ENCODE data around the gene BICD2.

BICD2 gene

DNA sequence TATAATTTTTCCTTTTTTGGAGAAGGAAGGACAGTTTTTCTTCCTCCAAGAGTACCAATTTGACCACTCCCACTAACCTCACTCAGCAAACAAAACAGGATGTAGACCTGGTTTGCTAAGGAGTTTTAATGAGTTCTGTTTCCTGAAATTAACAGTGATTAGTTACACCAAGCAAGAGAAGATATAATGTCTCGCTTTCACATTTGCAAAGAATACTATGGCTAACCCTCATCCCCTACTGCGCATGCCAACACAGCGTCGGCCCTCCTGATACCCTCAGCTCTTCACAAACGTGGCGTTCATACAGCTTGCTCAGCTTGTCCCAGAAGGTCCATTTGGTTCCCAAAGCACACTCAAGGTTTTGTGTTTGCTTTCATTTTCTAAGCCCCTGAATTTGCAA lies 52.8 kb downstream of the BICD2 start:
- no peak for DNase-seq

DNA sequence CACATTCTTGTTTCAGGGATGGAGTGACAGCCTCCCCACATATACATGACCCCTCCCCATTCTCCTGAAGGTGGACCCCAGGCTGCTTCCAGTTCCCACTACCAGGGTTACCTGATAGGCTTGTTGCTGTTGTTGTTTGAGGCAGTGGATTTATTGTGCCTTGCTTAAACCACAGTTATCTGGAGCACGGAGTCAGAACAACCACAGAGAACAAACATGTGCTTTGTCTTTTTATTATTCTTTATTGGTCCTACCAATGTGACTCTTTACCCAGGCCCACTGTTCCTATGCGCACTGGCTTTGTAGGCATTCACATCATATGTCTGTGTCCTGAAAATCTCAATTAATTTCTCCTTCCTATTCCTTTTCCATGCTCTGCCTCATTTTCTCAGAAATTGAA lies 53.5 kb downstream of the BICD2 start:
- DNase-seq: no peak

DNA sequence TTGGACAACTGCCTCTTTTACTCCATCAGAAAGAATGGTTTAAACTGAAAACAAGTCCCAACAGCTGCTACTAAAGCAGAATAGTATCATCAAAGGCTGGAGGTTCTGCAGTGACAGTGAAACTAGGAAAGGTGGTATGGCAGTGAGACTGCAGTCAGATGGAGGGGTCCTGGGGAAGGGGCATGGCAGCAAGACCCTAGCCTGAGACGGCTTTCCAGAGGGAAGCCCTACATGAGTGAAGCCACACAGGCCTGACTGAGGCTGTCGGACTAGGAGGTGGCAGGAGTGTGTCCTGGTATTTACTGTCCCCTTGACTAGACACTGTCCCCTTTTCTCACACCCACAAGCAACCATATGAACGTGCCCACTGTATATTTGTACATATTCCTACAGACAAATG lies 54.3 kb downstream of the BICD2 start:
- DNase-seq: no peak

DNA sequence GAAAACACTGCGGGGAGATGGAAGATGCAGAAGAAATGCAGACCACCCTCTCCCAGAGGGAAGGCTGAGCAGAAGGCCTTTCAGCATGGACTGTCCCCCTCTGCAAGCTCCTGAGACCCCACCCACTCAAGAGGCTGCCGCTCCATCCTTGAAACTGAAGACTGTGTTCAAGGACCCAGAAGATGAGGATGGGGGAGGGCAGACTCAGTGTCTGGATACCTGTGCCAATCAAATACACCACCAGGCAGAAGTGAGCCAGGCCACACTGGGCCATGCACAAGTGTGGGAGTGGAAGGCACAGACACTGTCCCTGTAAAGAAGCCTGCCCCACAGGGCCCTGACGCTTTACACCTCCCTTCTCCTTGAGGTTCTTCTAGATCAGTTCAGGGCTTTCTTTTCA lies 54.7 kb downstream of the BICD2 start:
- no peak for DNase-seq

DNA sequence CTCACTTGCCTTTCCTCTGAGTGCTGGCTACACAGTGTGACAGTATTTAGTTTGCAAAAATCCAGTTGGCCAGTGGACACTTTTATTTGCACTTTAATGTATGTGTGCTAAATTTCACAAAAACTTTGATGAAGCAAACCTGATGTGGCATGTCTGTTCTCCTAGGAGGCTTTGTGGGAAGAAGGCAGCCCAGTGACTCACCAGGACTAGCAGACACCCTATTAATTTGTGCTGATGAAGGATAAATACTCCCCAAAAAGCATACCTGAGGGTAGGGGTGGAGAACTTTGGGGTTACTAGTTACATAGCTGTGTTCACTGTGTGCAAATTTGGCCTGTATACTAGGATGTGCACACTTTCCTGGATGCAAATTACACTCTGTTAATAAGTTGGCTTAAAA lies 55.4 kb downstream of the BICD2 start:
- DNase-seq: no peak

DNA sequence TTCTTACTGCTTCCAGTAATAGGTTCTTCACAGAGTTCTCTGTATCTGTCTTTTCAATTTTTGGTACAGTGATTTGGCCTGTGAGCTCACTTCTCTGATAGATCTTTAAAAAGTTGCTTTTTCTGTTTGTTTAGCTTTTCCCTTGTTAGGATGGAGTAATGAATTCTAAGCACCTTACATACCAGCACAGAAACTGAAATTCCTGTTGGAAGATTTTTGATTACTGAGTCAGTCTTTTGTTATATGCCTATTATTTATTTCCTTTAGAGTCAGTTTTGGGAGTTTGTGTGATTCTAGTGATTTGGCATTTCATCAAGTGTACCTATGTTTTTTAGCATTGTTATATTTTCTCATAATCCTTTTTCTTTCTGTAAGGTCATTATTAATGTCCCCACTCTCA lies 57.1 kb downstream of the BICD2 start:
- no peak for DNase-seq

DNA sequence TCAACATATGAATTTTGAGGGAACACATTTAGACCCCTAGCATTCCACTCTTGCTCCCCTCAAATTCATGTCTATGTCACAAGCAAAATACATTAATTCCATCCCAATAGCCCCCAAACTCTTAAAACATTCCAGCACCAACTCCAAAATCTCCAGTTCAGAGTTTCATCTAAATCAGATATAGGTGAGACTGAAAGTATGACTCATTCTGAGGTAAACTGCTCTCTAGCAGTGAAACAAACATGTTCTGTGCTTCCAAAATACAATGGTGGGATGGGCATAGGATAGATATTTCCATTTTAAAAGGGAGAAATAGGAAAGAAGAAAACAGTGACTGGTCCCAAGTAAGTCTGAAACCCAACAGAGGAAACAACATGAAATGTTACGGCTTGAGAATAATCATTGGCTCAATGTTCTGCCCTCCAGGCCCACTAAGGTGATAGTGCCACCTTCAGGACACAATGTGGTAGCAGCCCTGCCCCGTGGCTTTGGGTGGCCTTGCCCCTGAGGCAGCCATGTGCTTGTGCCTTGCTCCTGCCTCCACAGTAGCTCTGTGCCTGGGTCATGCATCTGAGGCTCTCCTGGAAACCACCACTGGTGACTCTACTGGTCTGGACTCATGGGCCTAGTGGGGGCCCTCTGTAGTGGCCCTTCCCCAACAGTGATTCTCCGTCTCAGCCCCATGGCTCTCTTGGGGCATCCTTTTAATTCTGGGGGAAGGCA lies 58.3 kb downstream of the BICD2 start:
- no peak for DNase-seq

DNA sequence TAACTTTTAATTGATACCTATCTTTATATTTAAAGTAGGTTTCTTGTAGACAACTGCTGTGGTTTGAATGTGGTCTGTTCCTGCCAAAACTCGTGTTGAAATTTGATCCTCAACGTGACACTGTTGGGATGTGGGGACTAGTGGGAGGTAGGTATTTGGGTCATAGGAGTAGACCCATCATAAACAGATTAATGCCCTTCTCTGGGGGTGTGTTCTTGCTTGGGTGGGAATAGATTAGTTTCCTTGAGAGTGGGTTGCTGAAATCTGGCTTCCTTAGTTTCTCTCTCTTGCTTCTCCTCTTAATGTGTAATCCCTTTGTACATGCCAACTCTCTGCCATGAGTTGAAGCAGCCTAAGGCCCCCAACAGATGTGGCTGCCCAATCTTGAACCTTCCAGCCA lies 60.1 kb downstream of the BICD2 start:
- DNase-seq: no peak

DNA sequence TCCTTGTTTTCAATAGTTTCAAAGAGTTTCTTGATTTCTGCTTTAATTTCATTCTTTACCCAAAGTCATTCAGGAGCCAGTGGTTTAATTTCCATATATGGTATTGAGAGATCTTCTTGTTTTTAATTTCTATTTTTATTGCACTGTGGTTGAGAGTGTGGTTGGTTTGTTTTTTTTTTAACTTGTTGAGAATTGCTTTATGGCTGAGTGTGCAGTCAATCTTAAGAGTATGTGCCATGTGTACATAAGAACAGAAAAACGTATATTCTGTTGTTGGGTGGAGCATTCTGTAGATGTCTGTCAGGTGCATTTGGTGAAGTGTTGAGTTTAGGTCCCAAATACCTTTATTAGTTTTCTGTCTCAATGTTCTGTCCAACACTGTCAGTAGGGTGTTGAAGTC lies 68.0 kb downstream of the BICD2 start:
- no peak for DNase-seq

DNA sequence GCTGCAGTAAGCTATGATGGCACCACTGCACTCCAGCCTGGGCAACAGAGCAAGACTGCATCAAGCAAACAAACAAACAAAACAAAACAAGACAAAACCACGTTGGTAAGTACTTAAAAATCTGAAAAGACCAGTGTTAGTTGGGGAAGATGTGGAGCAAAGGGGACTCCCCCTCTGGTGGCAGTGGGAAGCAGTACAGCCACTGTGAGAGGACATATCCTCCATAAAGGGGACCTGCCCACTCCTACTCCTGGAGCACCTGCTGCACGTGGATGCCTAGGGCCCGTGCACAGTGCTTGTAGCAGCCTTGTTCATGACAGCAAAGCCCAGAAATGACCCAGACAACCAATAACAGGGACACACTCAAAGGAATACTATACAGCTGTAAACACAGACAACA lies 77.7 kb downstream of the BICD2 start:
- no peak for DNase-seq

DNA sequence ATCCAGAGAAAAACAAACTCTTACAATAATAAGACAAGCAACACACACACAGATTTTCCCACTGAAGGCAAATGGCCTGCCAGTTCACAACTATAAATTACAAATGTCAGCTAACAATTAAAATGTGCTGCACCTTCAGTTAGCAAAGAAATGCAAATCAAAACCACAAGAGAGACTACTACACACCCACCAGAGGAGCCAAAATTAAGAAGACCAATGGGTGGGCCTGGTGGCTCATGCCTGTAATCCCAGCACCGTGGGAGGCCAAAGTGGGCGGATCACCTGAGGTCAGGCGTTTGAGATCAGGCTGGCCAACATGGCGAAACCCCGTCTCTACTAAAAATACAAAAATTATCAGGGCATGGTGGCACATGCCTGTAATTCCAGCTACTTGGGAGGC lies 79.6 kb downstream of the BICD2 start:
- no peak for DNase-seq

DNA sequence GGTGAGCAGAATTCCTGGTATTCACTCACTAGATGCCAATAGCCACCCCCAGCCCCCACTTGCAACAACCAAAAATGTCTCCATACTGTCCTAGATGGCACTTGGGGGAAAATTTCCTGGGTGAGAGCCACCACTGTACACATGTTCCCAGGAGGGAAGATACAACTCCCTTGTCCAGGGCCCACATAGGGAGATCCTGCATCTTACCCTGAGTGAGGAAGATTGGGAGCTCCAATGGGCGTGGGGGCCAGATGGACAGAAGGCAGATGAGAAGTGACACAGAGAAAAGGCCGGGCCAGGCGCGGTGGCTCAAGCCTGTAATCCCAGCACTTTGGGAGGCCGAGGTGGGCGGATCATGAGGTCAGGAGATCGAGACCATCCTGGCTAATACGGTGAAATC lies 82.4 kb downstream of the BICD2 start:
- no peak for DNase-seq

DNA sequence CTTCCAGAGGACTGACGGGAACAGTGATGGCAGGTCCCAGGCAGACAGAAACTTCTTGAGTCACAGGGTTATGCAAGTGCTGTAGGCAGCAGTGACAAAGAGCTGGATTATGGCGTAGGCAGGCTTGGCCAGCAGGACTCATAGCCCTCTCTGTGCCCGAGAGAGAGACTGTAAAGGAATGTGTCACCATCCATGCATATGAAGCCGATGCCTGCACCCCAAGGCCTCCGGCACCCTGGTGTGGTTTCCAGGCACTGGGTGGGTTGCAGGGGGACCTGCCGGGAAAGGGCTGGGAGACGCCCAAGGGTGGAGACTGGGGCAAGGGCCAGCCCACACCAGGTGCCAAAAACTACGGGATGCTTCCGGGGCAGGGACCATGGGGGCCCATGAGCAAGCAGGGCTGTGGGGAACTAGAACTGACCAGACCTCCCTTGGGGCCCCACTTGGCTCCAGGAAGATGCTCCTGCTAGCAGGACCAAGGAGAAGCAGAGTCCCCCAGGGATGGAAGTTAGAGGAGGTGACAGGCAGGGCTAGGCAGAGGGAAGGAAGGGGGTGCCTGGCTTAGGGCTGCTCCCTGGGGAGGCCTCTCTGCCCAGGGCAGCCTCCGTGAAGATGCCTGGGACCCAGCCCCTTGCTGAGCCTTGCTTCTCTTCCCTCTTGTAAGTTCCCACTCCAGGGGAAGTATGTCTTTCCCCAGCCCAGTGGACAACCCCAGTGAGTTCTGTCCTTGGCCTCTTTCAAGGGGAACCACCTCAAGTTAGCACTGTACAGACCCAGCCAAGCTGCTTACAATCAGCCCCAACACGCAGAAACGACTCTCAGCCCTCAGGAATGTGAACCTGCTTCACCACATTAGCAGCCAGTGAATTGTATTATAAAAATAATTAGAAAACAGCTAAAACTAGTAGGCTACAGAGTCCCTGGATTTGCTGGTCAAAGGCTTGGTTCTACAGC lies 84.2 kb downstream of the BICD2 start:
- no peak for DNase-seq

DNA sequence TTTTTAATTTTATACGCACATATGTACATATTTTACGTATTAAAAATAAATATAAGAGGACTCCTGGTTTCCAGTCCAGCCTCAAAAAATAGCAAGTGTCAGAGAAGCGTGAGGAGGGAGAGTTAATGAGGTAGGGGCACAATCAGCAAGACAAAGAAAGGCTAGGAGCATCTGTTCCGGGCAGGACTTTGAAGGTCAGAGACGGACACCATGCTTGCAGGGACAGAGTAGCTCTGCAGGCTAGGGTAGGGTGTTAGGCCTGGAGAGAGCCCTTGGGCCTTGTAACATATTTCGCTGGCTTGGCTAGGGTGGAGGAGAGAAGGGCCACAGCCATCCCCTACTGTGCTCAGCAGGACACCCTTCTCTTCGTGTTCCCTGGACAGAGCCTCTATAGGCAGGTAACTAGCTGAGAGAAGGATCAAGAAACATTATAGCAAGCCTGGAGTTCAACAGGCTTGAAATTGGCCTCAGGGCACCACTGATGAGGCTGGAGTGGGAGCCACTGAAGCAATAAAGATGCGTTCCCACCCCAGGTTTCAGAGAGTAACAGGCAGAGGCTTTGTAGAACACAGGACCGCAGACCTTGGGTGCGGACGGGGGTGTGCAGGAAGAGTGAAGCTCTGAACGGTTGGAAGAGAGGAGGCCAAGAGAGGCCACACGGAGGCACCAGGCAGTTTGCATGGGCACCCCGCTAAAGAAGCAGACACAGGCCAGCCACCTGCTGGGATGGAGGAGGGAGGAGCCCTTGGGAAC lies 85.0 kb downstream of the BICD2 start:
- DNase-seq: no peak

DNA sequence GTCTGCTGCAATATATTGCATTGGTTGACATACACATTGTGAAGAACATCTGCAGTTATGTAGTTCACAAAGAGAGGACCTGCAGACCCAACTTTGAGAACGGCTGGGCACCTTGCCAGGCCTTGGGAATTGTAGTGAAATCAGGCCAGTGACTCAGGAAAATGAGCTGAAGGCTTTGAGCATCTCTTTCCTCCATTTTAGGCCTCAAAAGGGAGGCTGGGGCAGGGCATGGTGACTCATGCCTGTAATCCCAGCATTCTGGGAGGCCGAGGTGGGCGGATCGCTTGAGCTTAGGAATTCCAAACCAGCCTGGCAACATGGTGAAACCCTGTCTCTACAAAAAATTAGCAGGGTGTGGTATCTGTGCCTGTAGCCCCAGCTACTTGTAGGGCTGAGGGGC lies 93.3 kb downstream of the BICD2 start:
- no peak for DNase-seq

DNA sequence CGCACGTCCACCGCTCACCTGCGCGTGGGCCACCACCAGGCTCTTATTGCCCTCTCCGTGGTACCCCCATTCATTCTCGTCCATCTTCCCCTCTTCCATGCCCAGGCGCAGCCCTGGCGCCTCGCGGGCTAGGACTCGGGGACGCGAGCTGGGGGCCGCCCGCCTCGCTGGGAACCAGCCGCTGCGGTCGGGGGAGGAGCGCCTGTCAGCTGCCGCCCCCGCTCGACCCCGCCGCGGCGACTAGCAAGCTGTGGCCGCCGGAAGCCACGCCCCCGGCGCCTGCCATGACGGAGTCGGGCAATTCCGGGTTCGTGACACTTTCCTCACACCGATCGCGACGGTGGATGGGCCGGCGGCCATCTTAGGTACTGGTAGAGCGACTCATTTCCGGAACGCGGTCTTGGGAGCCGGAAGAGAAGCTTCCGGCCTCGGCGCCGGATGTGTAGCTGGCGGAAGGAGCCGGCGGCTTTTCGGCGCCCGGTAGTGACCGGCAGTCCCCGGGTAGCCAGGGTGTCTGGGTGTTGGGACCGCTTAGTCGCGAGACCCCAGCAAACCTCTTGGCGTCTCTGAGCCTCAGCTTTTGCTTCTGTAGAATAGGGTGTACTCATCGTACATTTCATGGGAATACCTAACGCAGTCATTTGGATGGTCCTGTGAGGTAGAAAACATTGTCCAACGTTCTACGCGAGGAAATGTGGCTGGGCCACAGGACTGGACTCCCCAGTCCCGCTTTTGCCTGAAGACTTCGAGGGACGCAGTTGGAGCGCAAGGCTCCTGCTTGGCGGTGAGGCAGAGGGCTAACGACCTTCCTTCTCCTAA lies 94.5 kb downstream of the BICD2 start, which contains the start of gene IPPK:
Gene IPPK (minus strand): TSS at position 242 of the 819 bp plus-strand sequence. CDS start 143 bp downstream, at position 99.
- peak; percentile 94 for DNase-seq

DNA sequence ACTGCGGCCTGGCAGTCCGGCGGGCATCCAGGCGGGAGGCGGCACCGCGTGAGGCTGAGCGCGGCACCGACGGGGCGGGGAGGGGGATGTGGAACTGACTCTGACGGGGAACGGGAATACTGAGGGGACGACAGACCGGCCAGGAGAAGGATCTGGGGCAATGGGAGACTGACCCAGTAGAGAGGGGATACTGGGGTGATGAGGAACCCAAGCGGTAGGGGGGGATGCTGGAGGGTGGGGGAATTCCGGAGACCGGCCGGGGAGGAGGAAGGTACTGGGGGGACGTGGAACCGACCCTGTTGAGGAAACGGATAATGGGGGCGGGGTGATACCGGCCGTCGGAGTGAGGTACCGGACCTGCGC lies 95.1 kb downstream of the BICD2 start:
- no peak for DNase-seq

DNA sequence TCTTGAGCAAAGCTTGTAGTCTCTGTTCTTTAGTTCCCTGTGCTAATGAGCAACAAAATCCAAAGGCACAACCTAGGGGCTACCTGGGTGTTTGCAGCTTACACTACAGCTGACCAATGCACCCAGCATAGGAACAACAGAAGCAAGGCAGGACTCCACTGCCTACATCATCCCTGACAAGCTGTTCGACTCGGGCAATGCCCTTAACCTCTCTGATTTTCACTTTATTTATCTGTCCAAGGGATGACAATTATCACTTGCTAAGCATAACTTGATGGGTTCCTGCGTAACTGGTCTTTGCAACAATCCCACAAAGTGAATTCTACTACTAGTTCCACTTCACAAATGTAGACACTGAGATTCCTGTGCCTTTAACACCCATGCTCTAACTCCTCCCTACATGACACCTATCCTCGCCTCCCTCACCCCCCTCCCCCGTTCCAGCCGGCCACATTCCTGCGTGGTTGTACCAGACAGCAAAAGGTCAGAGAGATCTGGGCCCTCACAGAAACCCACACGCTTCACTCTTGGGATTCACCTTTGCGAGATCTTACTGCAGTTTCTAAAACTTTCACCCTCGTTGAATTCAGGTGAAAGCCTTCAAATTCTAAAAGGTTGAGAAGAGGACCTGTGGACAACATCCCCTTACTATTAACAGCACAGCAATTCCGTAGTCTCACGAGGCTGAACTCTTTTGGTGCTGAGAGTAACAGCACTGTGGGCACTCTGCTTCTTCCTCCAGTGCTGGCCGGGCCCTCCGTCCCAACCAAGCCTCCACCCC lies 95.7 kb downstream of the BICD2 start:
- no peak for DNase-seq

DNA sequence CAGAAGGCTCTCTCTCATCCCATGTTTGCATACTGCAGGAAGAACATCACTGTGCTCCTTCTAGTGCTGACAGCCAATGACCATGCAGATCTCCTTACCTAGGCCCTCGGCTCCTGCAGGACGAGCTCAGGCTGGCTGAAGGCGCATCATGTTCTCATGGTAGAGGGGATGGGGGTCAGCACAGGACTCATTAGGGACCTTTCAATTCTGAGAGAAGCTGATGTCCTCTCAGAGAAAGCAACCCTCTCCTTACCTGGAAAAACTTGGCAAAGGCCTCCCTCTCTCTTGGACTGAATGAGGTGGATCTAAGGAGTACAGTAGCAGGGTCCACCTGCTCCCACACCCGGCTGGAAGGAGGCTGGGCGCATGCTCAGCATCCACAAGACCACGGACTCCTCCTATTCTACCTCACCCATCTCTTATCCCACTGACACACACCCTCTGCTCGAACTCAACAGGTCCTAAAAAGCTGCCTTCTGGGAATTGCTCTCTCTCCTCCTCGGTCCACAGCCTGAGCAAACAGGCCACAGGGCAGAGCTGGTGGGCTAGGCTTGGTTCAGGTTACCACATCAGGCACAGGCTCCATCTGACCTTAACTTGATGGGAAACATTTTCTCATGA lies 97.6 kb downstream of the BICD2 start:
- no peak for DNase-seq

DNA sequence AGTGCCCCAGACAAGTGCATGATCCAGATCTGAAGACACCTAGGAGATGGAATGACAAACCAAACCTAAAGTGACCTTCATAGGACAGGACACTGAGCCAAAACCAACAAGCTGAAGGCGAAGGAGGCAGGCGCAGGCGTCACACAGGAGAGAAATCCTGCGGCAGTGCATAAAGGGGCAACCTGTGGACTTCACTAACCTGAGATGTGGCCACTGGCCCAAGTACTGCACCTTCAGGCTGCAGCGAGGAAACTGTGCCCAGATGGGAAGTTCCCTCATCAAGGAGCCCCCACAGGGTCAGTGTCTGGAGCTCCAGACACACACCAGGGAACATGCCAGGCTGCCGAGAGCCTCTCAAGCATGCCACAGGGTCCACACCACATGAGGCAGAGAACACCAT lies 98.4 kb downstream of the BICD2 start:
- no peak for DNase-seq

DNA sequence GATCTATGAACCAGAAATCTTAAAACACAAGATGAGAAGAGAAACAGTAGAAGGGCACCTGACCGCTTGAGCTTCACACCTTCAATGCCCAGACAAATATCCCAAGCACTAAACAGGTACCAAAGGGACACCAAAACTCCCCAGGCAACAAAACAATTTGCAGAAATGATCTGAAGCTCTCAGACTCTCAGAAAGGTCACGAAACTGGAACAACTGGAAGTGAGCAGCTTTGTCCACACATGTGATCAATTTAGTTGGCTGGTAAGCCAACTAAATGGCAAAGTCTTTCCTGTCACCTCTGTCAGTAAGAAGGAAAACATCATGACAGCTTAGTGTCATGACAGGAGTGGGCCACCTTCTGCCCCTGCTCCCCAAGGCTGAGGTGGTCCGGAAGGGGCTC lies 98.8 kb downstream of the BICD2 start:
- DNase-seq: no peak

Measured in NCI-H510A treated with DMSO at 0.1 percent for 48 hours (cell line).